Jurkat, Clone E6-1 (cell line): Measurements from ENCODE around the gene DEGS2.
A peak's percentile ranks its signal among the peaks of the same experiment; 100 is the strongest.
"Not testable (repeated sequence)": the region's sequence is repeated elsewhere in the genome, so short reads cannot be mapped to it uniquely, and the experiment has no call there.

Experiments
- DNase-seq: peaks from one replicate; pipeline ENCODE4 v3.0.0-alpha.2; 2011; ENCODE audit warnings: low read depth, low spot score
- H3K4me3 ChIP-seq: 2 replicates; pipeline ENCODE4 v1.5.1; 2011; ENCODE audit warnings: mild to moderate bottlenecking, low read length, control low read depth, moderate library complexity

The DEGS2 gene

GRCh38 chr14:100181876-100182551 lies 22.6 kb upstream of the DEGS2 start:
- not testable (repeated sequence) for H3K4me3 ChIP-seq, DNase-seq

- DNase-seq, H3K4me3 ChIP-seq: not testable (repeated sequence)
These were observed 21.2 kb upstream of the DEGS2 start for GRCh38 chr14:100180671-100181070.

DNA sequence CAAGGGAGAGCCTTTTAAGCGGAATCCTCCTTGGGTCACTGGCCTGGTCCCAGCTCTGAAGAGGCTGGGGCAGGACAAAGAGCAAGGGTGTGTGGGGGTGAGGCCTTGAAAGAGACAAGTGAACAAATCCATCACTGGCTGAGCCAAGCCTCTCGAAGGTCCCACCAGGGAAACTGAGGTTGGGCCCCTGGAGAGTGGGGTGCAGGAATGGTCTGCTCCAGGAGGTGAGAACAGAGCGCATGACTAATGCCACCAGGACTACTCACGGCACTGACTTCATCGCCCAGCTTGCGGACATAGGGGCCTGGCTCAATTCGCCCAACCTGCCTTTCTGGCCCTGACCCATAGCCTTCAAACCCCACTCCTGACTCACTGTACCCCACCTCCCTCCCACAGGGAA lies 19.2 kb upstream of the DEGS2 start:
- H3K4me3 ChIP-seq = no peak overlapping the region
- no peak for DNase-seq

- no peak overlapping the region for H3K4me3 ChIP-seq
- no peak for DNase-seq
These were observed 17.4 kb upstream of the DEGS2 start for GRCh38 chr14:100176811-100177327.

GRCh38 chr14:100173353-100173752 lies 13.9 kb upstream of the DEGS2 start:
- no peak for DNase-seq
- no peak overlapping the region for H3K4me3 ChIP-seq

DNA sequence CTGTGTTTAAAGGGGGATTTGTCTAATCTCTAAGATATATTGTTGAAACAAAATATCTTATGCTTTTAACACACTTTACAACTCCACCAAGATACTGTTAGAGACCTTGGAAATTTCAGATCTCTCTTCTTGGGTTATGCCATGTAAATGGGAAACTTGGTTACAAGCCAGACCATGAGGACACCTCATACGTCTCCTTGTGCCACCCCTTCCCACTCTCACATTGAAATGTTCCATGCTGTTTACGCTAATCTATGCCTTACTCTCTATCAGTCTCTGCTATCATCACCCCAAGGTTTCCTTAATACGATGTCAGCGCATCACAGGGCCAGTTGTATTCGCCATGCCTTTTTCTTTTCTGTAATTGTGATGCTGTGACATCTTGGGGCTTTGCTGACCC lies 13.4 kb upstream of the DEGS2 start:
- no peak for DNase-seq
- no peak overlapping the region for H3K4me3 ChIP-seq

- no peak for DNase-seq
These were observed 11.4 kb upstream of the DEGS2 start for GRCh38 chr14:100170880-100171279.

GRCh38 chr14:100168506-100168905 lies 9.1 kb upstream of the DEGS2 start:
- no peak for DNase-seq
- no peak overlapping the region for H3K4me3 ChIP-seq

More at GRCh38 chr14:100170880-100171279, 11.4 kb upstream of the DEGS2 start:
- no peak overlapping the region for H3K4me3 ChIP-seq

GRCh38 chr14:100165831-100166440 lies 6.5 kb upstream of the DEGS2 start:
- H3K4me3 ChIP-seq = no peak overlapping the region
- no peak for DNase-seq

GRCh38 chr14:100165376-100165775 lies 5.9 kb upstream of the DEGS2 start:
- DNase-seq = no peak
- H3K4me3 ChIP-seq = no peak overlapping the region

GRCh38 chr14:100160534-100160916 lies 1.1 kb upstream of the DEGS2 start:
- no peak for DNase-seq
- H3K4me3 ChIP-seq = no peak overlapping the region

DNA sequence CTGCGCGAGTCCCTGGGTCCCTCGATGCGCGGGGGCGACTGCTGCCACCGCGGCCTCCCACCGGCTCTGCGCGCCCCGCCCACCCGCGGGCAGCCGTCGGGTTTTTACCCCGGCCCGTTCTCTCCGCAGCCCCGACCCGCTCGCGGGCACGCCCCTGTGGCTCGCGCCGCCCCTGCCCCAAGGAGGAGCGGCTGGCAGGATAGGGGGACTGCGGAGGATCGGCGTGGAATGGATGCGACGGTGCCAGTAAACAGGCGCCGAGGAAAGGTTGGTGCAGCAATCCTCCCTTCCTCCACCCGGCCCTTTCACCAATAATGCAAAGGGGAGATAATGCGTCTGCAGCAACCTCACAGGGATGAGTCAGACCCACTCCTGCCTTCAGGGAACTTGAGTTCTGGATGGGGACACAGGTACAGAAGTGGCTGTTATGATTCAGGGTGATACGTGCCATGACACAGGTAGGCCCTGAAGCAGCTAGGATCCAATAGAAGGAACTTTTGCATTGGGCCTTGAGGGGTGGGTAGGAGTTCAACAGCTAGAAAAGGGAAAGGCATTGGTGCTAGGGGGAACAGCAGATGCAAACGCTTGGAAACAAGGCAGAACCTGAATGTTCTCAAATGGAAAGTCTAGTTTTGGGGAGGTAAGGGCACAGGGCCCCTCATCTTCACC lies 554 bp upstream of the DEGS2 start:
- DNase-seq = no peak
- H3K4me3 ChIP-seq = peak overlapping the region; percentile 24; the same call in 1 of the 2 replicates

DNA sequence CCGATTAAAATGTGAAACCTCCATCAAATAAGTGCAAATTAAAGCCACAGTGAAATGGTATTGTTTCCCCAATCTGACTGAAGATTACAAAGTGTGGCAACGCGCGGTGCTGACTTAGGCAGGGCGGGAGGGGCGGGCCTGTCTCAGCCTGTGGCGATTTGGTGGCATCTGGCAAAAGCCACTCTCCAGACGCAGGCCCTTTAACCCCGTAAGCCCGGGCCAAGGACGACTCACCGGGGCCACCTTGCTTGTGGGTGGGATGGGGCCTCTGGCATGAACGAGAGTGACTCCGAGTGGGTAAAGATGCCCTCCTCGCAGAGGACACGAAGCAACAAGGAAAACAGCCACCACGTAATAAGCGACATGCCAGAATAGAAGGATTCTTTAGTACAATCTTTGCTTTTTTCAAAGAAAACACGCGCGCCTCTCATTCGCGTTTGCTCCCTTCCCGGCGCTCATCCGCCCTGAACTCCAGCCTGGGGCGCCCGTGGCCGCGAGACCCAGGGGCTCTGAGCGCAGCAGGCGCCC lies 815 bp downstream of the DEGS2 start:
- no peak for DNase-seq
- H3K4me3 ChIP-seq = no peak overlapping the region

GRCh38 chr14:100157548-100158232 lies 1.8 kb downstream of the DEGS2 start:
- DNase-seq, H3K4me3 ChIP-seq: not testable (repeated sequence)

- no peak overlapping the region for H3K4me3 ChIP-seq
- DNase-seq = no peak
These were observed 2.7 kb downstream of the DEGS2 start for GRCh38 chr14:100156776-100157175.

DNA sequence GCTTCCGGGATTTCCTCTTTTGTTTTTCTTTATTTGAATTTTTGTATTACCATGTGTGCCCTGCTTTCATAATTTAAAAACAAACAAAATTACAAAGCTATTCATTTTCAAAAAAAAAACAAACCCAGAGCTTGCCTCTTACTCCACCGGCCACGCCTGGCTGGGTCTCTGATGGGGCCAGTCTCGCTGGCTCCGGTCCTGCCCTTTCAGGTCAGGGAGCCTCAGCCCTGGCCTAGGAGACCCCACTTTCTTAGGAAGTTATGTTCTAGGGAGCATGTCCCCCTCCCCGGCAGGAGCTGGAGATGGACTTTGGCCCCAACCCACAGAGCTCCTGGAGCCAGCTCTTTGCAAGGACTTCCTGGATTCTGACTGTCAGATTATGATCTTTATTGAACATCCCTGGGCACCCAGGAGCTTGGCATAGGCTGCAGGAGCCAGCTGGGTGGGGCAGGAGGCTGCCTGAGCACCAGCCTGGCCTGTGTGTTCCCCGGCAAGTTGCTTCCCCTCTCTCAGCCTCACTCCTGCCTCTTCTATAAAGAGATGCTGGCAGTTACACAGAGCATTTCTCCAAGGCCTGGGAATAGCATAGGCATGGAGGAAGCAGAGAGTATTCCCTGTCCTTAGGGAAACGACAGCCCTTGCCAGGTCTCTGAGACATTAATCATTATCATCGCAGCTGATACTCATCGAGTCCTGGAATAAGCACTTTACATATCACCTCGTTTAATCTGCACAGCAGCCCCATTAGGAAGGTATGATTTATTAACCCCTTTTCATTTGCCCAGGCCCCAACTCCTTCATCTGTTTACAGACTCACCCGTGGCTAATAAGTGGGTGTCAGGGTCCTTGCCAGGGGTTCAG lies 3.5 kb downstream of the DEGS2 start:
- no peak for DNase-seq
- H3K4me3 ChIP-seq = no peak overlapping the region

GRCh38 chr14:100155049-100155621 lies 4.3 kb downstream of the DEGS2 start:
- no peak overlapping the region for H3K4me3 ChIP-seq
- DNase-seq = no peak

GRCh38 chr14:100153560-100153959 lies 5.9 kb downstream of the DEGS2 start:
- no peak overlapping the region for H3K4me3 ChIP-seq
- no peak for DNase-seq
